OCI-LY1 (cell line): ENCODE data around the gene CACNA1H.
"Not testable (repeated sequence)": the region's sequence is repeated elsewhere in the genome, so short reads cannot be mapped to it uniquely, and the experiment has no call there.

Source experiments
- H2AFZ ChIP-seq: fragments of 200-600 bp; sonication (generic), shearing (Covaris generic); 2 replicates; pipeline ENCODE4 v1.6.0; 2014; ENCODE audit warnings: antibody characterized with exemption, mild to moderate bottlenecking, low read length
- H3F3A ChIP-seq: fragments of 200-600 bp; sonication (generic), shearing (Covaris generic); 2 replicates; pipeline ENCODE4 v1.6.0; 2014; ENCODE audit warnings: mild to moderate bottlenecking, antibody characterized with exemption, low read length, moderate library complexity; ENCODE audit not compliant: insufficient read depth
- H3K27ac ChIP-seq: fragments of 200-600 bp; sonication (generic); 2 replicates; pipeline ENCODE4 v1.5.1; 2014; ENCODE audit warnings: low read length, mixed run types, mild to moderate bottlenecking, low read depth; ENCODE audit not compliant: poor library complexity, severe bottlenecking
- H3K27me3 ChIP-seq: fragments of 200-600 bp; sonication (generic); 2 replicates; pipeline ENCODE4 v1.6.0; 2014; ENCODE audit warnings: antibody characterized with exemption, mild to moderate bottlenecking, low read length, moderate library complexity; ENCODE audit not compliant: insufficient read depth
- H3K36me3 ChIP-seq: fragments of 200-600 bp; sonication (generic); 2 replicates; pipeline ENCODE4 v1.6.1; 2014; ENCODE audit warnings: mild to moderate bottlenecking, antibody characterized with exemption, low read length, moderate library complexity, mixed read lengths; ENCODE audit not compliant: insufficient read depth
- H3K4me1 ChIP-seq: fragments of 200-600 bp; sonication (generic); 2 replicates; pipeline ENCODE4 v1.5.1; 2014; ENCODE audit warnings: mild to moderate bottlenecking, low read length, moderate library complexity; ENCODE audit not compliant: insufficient read depth, severe bottlenecking
- H3K4me2 ChIP-seq: fragments of 200-600 bp; sonication (generic), shearing (Covaris generic); 2 replicates; pipeline ENCODE4 v1.6.1; 2014; ENCODE audit warnings: low read length
- H3K4me3 ChIP-seq: fragments of 200-600 bp; sonication (generic); 2 replicates; pipeline ENCODE4 v1.5.1; 2014; ENCODE audit warnings: low read length, low read depth, mild to moderate bottlenecking, mixed read lengths; ENCODE audit not compliant: poor library complexity, severe bottlenecking
- H3K79me2 ChIP-seq: fragments of 200-600 bp; shearing (Covaris generic); 2 replicates; pipeline ENCODE4 v1.6.1; 2016; ENCODE audit warnings: mixed run types, low read length, mixed read lengths; ENCODE audit not compliant: insufficient read depth
- H3K9ac ChIP-seq: fragments of 200-600 bp; sonication (generic), shearing (Covaris generic); 2 replicates; pipeline ENCODE4 v1.6.1; 2014; ENCODE audit warnings: mild to moderate bottlenecking, low read length, mixed read lengths
- H3K9me2 ChIP-seq: fragments of 200-600 bp; sonication (generic), shearing (Covaris generic); 2 replicates; pipeline ENCODE4 v1.6.1; 2014; ENCODE audit warnings: low read depth, mild to moderate bottlenecking, low read length, mixed read lengths
- H3K9me3 ChIP-seq: fragments of 200-600 bp; shearing (Covaris generic); 2 replicates; pipeline ENCODE4 v1.6.1; 2014; ENCODE audit warnings: low read length, mixed read lengths
- H4K20me1 ChIP-seq: fragments of 200-600 bp; sonication (generic), shearing (Covaris generic); 2 replicates; pipeline ENCODE4 v1.6.0; 2016; ENCODE audit warnings: mild to moderate bottlenecking, low read length; ENCODE audit not compliant: insufficient read depth
- EZH2 ChIP-seq: fragments of 200-600 bp; sonication (generic), shearing (Covaris generic); IDR thresholded peaks from 2 replicates; pipeline ENCODE4 v1.8.0; 2017; ENCODE audit warnings: borderline replicate concordance, mixed run types, mild to moderate bottlenecking, antibody characterized with exemption, low read length, moderate library complexity, mixed read lengths
- TF ChIP-seq, protein P1 (sequence below): fragments of 200-600 bp; sonication (generic), shearing (Covaris generic); IDR thresholded peaks from 2 replicates; pipeline ENCODE4 v1.5.1; 2017; ENCODE audit warnings: mild to moderate bottlenecking, antibody characterized with exemption, low read length, moderate library complexity, mixed read lengths

CACNA1H gene

GRCh38 chr16:1265826-1266225, 112.9 kb downstream of the CACNA1H start:
- no peak for TF ChIP-seq EZH2
- TF ChIP-seq, protein P1, sequence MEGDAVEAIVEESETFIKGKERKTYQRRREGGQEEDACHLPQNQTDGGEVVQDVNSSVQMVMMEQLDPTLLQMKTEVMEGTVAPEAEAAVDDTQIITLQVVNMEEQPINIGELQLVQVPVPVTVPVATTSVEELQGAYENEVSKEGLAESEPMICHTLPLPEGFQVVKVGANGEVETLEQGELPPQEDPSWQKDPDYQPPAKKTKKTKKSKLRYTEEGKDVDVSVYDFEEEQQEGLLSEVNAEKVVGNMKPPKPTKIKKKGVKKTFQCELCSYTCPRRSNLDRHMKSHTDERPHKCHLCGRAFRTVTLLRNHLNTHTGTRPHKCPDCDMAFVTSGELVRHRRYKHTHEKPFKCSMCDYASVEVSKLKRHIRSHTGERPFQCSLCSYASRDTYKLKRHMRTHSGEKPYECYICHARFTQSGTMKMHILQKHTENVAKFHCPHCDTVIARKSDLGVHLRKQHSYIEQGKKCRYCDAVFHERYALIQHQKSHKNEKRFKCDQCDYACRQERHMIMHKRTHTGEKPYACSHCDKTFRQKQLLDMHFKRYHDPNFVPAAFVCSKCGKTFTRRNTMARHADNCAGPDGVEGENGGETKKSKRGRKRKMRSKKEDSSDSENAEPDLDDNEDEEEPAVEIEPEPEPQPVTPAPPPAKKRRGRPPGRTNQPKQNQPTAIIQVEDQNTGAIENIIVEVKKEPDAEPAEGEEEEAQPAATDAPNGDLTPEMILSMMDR = no peak
- Histone ChIP-seq H3K4me3 (no peak overlapping the region), H3K36me3 (no peaks in the 10 kb centered on the region), H3K79me2 (no peaks in the 10 kb centered on the region), H3K9me2 (no peaks in the 10 kb centered on the region), H3K27me3 (no peaks in the 10 kb centered on the region), H3K4me2 (no peak overlapping the region), H2AFZ (no peak overlapping the region), H3K27ac (no peak overlapping the region), H3F3A (no peaks in the 10 kb centered on the region), H3K9ac (no peak overlapping the region), H4K20me1 (no peaks in the 10 kb centered on the region), H3K4me1 (no peaks in the 10 kb centered on the region), H3K9me3 (no peaks in the 10 kb centered on the region)

DNA sequence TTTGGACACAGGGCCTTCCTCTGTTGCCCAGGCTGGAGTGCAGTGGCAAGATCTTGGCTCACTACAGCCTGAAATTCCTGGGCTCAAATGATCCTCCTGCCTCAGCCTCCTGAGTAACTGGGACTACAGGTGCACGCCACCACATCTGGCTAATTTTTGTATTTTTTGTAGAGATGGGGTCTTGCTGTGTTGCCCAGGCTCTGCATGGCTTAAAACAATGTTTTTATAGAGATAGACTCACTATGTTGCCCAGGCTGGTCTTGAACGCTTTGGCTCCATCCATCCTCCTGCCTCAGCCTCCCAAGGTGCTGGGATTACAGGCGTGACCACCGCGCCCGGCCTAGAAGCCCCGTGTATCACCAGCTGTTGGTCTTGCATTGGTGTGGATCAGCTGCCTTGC, 116.5 kb downstream of the CACNA1H start:
- not testable (repeated sequence) for H3K9ac ChIP-seq, H3K27me3 ChIP-seq, H3K9me2 ChIP-seq, H3K4me1 ChIP-seq, H3K9me3 ChIP-seq, H2AFZ ChIP-seq, H3F3A ChIP-seq, H3K4me3 ChIP-seq, H3K4me2 ChIP-seq, H4K20me1 ChIP-seq, H3K27ac ChIP-seq, H3K79me2 ChIP-seq, H3K36me3 ChIP-seq

DNA sequence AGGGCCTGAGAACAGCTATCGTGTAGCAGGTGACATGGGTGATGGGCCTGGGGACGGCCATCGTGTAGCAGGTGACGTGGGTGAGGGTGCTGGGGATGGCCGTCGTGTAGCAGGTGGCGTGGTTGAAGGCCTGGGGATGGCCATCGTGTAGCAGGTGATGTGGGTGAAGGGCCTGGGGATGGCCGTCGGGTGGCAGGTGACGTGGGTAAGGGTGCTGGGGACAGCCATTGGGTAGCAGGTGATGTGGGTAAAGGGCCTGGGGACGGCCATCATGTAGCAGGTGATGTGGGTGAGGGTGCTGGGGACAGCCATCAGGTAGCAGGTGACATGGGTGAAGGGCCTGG, 118.4 kb downstream of the CACNA1H start:
- Histone ChIP-seq H3K9ac (no peak overlapping the region), H3K27me3 (no peaks in the 10 kb centered on the region; the same call in 1 of the 2 replicates), H3K9me3 (no peaks in the 10 kb centered on the region)

More for the DNA sequence above, 118.4 kb downstream of the CACNA1H start:
- no peak for TF ChIP-seq EZH2
- TF ChIP-seq, protein P1 = no peak
- Histone ChIP-seq H3F3A (no peaks in the 10 kb centered on the region), H3K9me2 (no peaks in the 10 kb centered on the region), H4K20me1 (no peaks in the 10 kb centered on the region), H2AFZ (no peak overlapping the region), H3K79me2 (no peaks in the 10 kb centered on the region), H3K4me1 (peaks cover 7% of the 10 kb centered on the region), H3K27ac (peak overlapping the region; percentile 38), H3K4me2 (no peak overlapping the region), H3K36me3 (no peaks in the 10 kb centered on the region), H3K4me3 (no peak overlapping the region)
